ENCODE measurements around the gene OBP2A.

The OBP2A gene

GRCh38 chr9:135504262-135505243 is 41.4 kb upstream of the OBP2A start:
- Histone ChIP-seq H2AFZ (ENCODE audit: low read length) (no peak overlapping the region), H4K20me1 (ENCODE audit: insufficient read depth, low read length) (no peaks in the 10 kb centered on the region; the same call in 1 of the 2 replicates), H3K9ac (ENCODE audit: low read length) (no peak overlapping the region), H3K9me2 (replicated peaks; ENCODE audit: insufficient read depth, low read length) (no peaks in the 10 kb centered on the region), H3K79me2 (ENCODE audit: low read length) (peaks cover 33% of the 10 kb centered on the region), H3F3A (ENCODE audit: insufficient read depth, low read length) (no peaks in the 10 kb centered on the region), H3K36me3 (replicated peaks; ENCODE audit: insufficient read depth, low read length) (peaks cover 3% of the 10 kb centered on the region; the same call in 1 of the 2 replicates), H3K27ac (ENCODE audit: low read length) (no peak overlapping the region), H3K4me2 (ENCODE audit: low read depth, low read length) (no peak overlapping the region), H3K4me3 (ENCODE audit: low read length) (no peak overlapping the region), H3K9me3 (replicated peaks; ENCODE audit: insufficient read depth, low read length) (no peaks in the 10 kb centered on the region), H3K4me1 (ENCODE audit: low read length) (peaks cover 6% of the 10 kb centered on the region), H3K27me3 (replicated peaks; ENCODE audit: insufficient read depth, low read length) (0 out of 2 replicates have a peak, but pooled peaks cover under 1% of the 10 kb centered on the region)
- DNase-seq: peak; percentile 54
- TF ChIP-seq CTCF (IDR thresholded peaks at IDR 0.05; ENCODE audit: low read length): peak; percentile 77
- no peak for TF ChIP-seq EZH2phosphoT487 (IDR thresholded peaks at IDR 0.05; ENCODE audit: low read length)
- no peak for TF ChIP-seq EZH2 (optimal IDR thresholded peaks at IDR 0.05; ENCODE audit: low read depth, low read length)

- TF ChIP-seq CTCF (IDR thresholded peaks at IDR 0.05; ENCODE audit: low read length): no peak
- TF ChIP-seq EZH2phosphoT487 (IDR thresholded peaks at IDR 0.05; ENCODE audit: low read length): no peak
- TF ChIP-seq EZH2 (optimal IDR thresholded peaks at IDR 0.05; ENCODE audit: low read depth, low read length): no peak
- no peak for DNase-seq
- Histone ChIP-seq H3K79me2 (ENCODE audit: low read length) (peaks cover 32% of the 10 kb centered on the region), H2AFZ (ENCODE audit: low read length) (no peak overlapping the region), H3K9me2 (replicated peaks; ENCODE audit: insufficient read depth, low read length) (no peaks in the 10 kb centered on the region), H3K27ac (ENCODE audit: low read length) (no peak overlapping the region), H3K9ac (ENCODE audit: low read length) (no peak overlapping the region), H3K4me3 (ENCODE audit: low read length) (no peak overlapping the region), H3K4me1 (ENCODE audit: low read length) (peaks cover 8% of the 10 kb centered on the region), H3K36me3 (replicated peaks; ENCODE audit: insufficient read depth, low read length) (peaks cover 3% of the 10 kb centered on the region; the same call in 1 of the 2 replicates), H3F3A (ENCODE audit: insufficient read depth, low read length) (no peaks in the 10 kb centered on the region), H3K27me3 (replicated peaks; ENCODE audit: insufficient read depth, low read length) (no peaks in the 10 kb centered on the region), H3K9me3 (replicated peaks; ENCODE audit: insufficient read depth, low read length) (no peaks in the 10 kb centered on the region), H3K4me2 (ENCODE audit: low read depth, low read length) (no peak overlapping the region), H4K20me1 (ENCODE audit: insufficient read depth, low read length) (no peaks in the 10 kb centered on the region; the same call in 1 of the 2 replicates)
Measured at GRCh38 chr9:135505406-135506187, 40.3 kb upstream of the OBP2A start.

- no peaks in the 10 kb centered on the region; the same call in 1 of the 2 replicates for H4K20me1 ChIP-seq (ENCODE audit: insufficient read depth, low read length)
- H3K79me2 ChIP-seq (ENCODE audit: low read length): peaks cover 23% of the 10 kb centered on the region
- no peak for DNase-seq
- no peak overlapping the region for H2AFZ ChIP-seq (ENCODE audit: low read length)
- no peaks in the 10 kb centered on the region; the same call in 1 of the 2 replicates for H3F3A ChIP-seq (ENCODE audit: insufficient read depth, low read length)
- TF ChIP-seq EZH2 (optimal IDR thresholded peaks at IDR 0.05; ENCODE audit: low read depth, low read length): no peak
- H3K4me1 ChIP-seq (ENCODE audit: low read length): peaks cover 17% of the 10 kb centered on the region
- H3K4me2 ChIP-seq (ENCODE audit: low read depth, low read length): no peak overlapping the region
- no peaks in the 10 kb centered on the region for H3K9me3 ChIP-seq (replicated peaks; ENCODE audit: insufficient read depth, low read length)
- H3K36me3 ChIP-seq (replicated peaks; ENCODE audit: insufficient read depth, low read length): peaks cover 3% of the 10 kb centered on the region; the same call in 1 of the 2 replicates
- no peak overlapping the region for H3K27ac ChIP-seq (ENCODE audit: low read length)
- no peak overlapping the region for H3K4me3 ChIP-seq (ENCODE audit: low read length)
- H3K27me3 ChIP-seq (replicated peaks; ENCODE audit: insufficient read depth, low read length): no peaks in the 10 kb centered on the region
- H3K9ac ChIP-seq (ENCODE audit: low read length): no peak overlapping the region
- H3K9me2 ChIP-seq (replicated peaks; ENCODE audit: insufficient read depth, low read length): no peaks in the 10 kb centered on the region
Measured at GRCh38 chr9:135506327-135507103, 39.4 kb upstream of the OBP2A start.
